ENCODE data around the gene BTBD2. TPM values are rescaled to one million over a fixed set of nuclear protein-coding genes. Genes with fewer than 3 reads are reported as not detected.
A peak's percentile ranks its signal among the peaks of the same experiment; 100 is the strongest.

Gene BTBD2
- total RNA-seq, 1 experiment from 2014 or later = 52.2 TPM

- no TSS peak for BruUV-seq (replicated peaks)
- H3K27me3 ChIP-seq (replicated peaks; ENCODE audit: control insufficient read depth, insufficient read depth, low read length) = no peaks in the 10 kb centered on the region
- Mint-ChIP-seq H3K4me3 (ENCODE audit: unreplicated experiment) (peak overlapping the region; percentile 79), H3K27me3 (ENCODE audit: insufficient read depth, unreplicated experiment) (no peaks in the 10 kb centered on the region), H3K9me3 (ENCODE audit: unreplicated experiment) (no peaks in the 10 kb centered on the region), H3K4me1 (ENCODE audit: low read depth, unreplicated experiment) (no peaks in the 10 kb centered on the region), H3K27ac (ENCODE audit: unreplicated experiment) (peak overlapping the region; percentile 71), H3K36me3 (ENCODE audit: insufficient read depth, unreplicated experiment) (peaks cover 5% of the 10 kb centered on the region)
- H3K4me3 ChIP-seq (ENCODE audit: low read depth, low read length) = peak overlapping the region; percentile 96
- H3K36me3 ChIP-seq (ENCODE audit: control insufficient read depth, insufficient read depth, low read length) = no peaks in the 10 kb centered on the region
- ChIA-PET POLR2A (no interaction called here), CTCF (no interaction called here)
- TF ChIP-seq CTCF (IDR thresholded peaks at IDR 0.05; ENCODE audit: insufficient read depth in 1 of 2, low read depth in 1 of 2, low read length in 1 of 2, severe bottlenecking in 1 of 2, unreplicated experiment in 1 of 2) = no peak
- peaks cover 7% of the 10 kb centered on the region for H3K4me1 ChIP-seq
- H3K9me3 ChIP-seq = no peaks in the 10 kb centered on the region
- DNase-seq = no peak
- intact Hi-C loops (cut with micrococcal nuclease; ENCODE audit: unreplicated experiment) = no loop called here
Measured at GRCh38 chr19:1942934-1943555, 72.5 kb downstream of the BTBD2 start.

GRCh38 chr19:1942078-1942933 is 73.2 kb downstream of the BTBD2 start:
- no peaks in the 10 kb centered on the region for H3K27me3 ChIP-seq (replicated peaks; ENCODE audit: control insufficient read depth, insufficient read depth, low read length)
- no peaks in the 10 kb centered on the region for H3K36me3 ChIP-seq (ENCODE audit: control insufficient read depth, insufficient read depth, low read length)
- TSS peak; percentile 58 for BruUV-seq (replicated peaks)
- no peaks in the 10 kb centered on the region for H3K9me3 Mint-ChIP-seq (ENCODE audit: unreplicated experiment)
- ChIA-PET CTCF (no interaction called here), POLR2A (no interaction called here)
- peak overlapping the region; percentile 96 for H3K4me3 ChIP-seq (ENCODE audit: low read depth, low read length)
- DNase-seq = peak; percentile 72 to 77
- H3K9me3 ChIP-seq = no peaks in the 10 kb centered on the region
- peaks cover under 1% of the 10 kb centered on the region for H3K36me3 Mint-ChIP-seq (ENCODE audit: insufficient read depth, unreplicated experiment)
- H3K27me3 Mint-ChIP-seq (ENCODE audit: insufficient read depth, unreplicated experiment) = no peaks in the 10 kb centered on the region
- H3K4me1 ChIP-seq = peaks cover 7% of the 10 kb centered on the region
- peak overlapping the region; percentile 71 for H3K27ac Mint-ChIP-seq (ENCODE audit: unreplicated experiment)
- intact Hi-C loops (cut with micrococcal nuclease; ENCODE audit: unreplicated experiment) = no loop called here
- H3K4me3 Mint-ChIP-seq (ENCODE audit: unreplicated experiment) = peak overlapping the region; percentile 79
- TF ChIP-seq CTCF (IDR thresholded peaks at IDR 0.05; ENCODE audit: insufficient read depth in 1 of 2, low read depth in 1 of 2, low read length in 1 of 2, severe bottlenecking in 1 of 2, unreplicated experiment in 1 of 2) = no peak
- H3K4me1 Mint-ChIP-seq (ENCODE audit: low read depth, unreplicated experiment) = no peaks in the 10 kb centered on the region

GRCh38 chr19:1941146-1942077 is 74.1 kb downstream of the BTBD2 start, which contains the start of gene CSNK1G2:
CSNK1G2 (plus strand) TSS chr19:1941172; CDS start chr19:1969773, 28,601 bp downstream.
- intact Hi-C loops (cut with micrococcal nuclease; ENCODE audit: unreplicated experiment) = no loop called here
- peak within 1 kb of the TSS; percentile 79 for H3K4me3 Mint-ChIP-seq (ENCODE audit: unreplicated experiment)
- BruUV-seq (replicated peaks) = no TSS peak
- TF ChIP-seq CTCF (IDR thresholded peaks at IDR 0.05; ENCODE audit: insufficient read depth in 1 of 2, low read depth in 1 of 2, low read length in 1 of 2, severe bottlenecking in 1 of 2, unreplicated experiment in 1 of 2) = no peak
- no peak for DNase-seq
- no peaks in the 10 kb centered on the region for H3K27me3 Mint-ChIP-seq (ENCODE audit: insufficient read depth, unreplicated experiment)
- Histone ChIP-seq H3K36me3 (ENCODE audit: control insufficient read depth, insufficient read depth, low read length) (no peaks in the 10 kb centered on the region), H3K4me3 (ENCODE audit: low read depth, low read length) (peak within 1 kb of the TSS; percentile 96), H3K9me3 (no peaks in the 10 kb centered on the region), H3K27me3 (replicated peaks; ENCODE audit: control insufficient read depth, insufficient read depth, low read length) (no peaks in the 10 kb centered on the region), H3K4me1 (peaks cover 7% of the 10 kb centered on the region)
- POLR2A ChIA-PET = no interaction called here
- CTCF ChIA-PET = no interaction called here
- H3K27ac Mint-ChIP-seq (ENCODE audit: unreplicated experiment) = peak within 1 kb of the TSS; percentile 73
- H3K4me1 Mint-ChIP-seq (ENCODE audit: low read depth, unreplicated experiment) = no peaks in the 10 kb centered on the region
- no peaks in the 10 kb centered on the region for H3K36me3 Mint-ChIP-seq (ENCODE audit: insufficient read depth, unreplicated experiment)
- H3K9me3 Mint-ChIP-seq (ENCODE audit: unreplicated experiment) = no peaks in the 10 kb centered on the region

Data from Caco-2 (cell line).